WERI-Rb-1 (cell line): ENCODE results near the gene VEGFA.

ENCODE experiments used
- DNase-seq: peaks from one replicate; pipeline ENCODE4 v3.0.0-alpha.2; 2020
- H3K27ac ChIP-seq: fragments of 250-450 bp; sonication (Bioruptor Pico); 2 replicates; pipeline ENCODE4 v1.5.1; 2020; ENCODE audit warnings: mild to moderate bottlenecking, moderate library complexity
- H3K27me3 ChIP-seq: fragments of 250-450 bp; sonication (Bioruptor Pico); 2 replicates; pipeline ENCODE4 v1.5.1; 2021; ENCODE audit warnings: mild to moderate bottlenecking, low read depth, moderate library complexity; ENCODE audit not compliant: insufficient read depth, severe bottlenecking
- H3K36me3 ChIP-seq: fragments of 250-450 bp; sonication (Bioruptor Pico); 2 replicates; pipeline ENCODE4 v1.5.1; 2020; ENCODE audit warnings: mild to moderate bottlenecking, moderate library complexity
- H3K4me3 ChIP-seq: 2 replicates; pipeline ENCODE4 v1.5.1; 2011; ENCODE audit warnings: low read depth, mild to moderate bottlenecking, control low read depth, low read length
- H3K9me3 ChIP-seq: fragments of 250-450 bp; sonication (Bioruptor Pico); 2 replicates; pipeline ENCODE4 v1.5.1; 2021; ENCODE audit warnings: mild to moderate bottlenecking, moderate library complexity; ENCODE audit not compliant: severe bottlenecking
- TF ChIP-seq, protein P1 (sequence below): IDR thresholded peaks from 2 replicates; pipeline ENCODE4 v1.5.1; 2011; ENCODE audit warnings: low read depth, mild to moderate bottlenecking, control low read depth, inconsistent platforms, low read length

VEGFA gene

DNA sequence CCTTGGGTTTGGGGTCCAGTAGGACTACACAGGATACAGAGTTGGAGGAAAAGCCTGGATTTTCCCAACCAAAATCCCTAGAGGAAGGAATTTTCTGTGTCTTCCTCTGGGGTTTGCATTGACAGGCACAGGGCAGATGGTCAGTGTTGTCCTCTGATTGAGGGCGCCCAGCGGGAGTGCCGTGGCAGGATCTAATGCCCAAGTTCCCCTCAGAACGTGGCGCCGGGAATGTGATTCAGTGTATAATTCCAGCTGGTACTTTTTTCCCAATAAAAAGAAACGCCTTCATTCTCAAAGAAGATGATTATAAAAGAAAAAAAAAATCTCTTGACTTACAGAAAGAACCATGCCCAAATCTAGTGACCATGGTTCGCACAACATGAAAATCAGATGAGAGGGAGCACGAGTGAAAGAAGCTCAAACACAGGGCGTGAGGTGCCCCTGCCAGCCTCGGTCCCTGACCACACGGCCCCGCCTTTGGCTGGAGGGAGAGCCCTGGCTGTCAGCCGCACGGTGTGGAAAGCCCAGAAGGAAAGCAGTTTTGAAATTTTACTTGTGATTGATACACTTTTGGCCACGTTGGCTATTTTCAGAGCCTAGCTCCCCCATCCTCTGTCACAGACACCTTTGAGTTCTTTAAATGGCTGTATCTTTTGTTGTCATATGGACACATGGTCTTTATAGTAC is 31.6 kb downstream of the VEGFA start:
- Histone ChIP-seq H3K36me3 (no peaks in the 10 kb centered on the region), H3K27ac (no peak overlapping the region), H3K4me3 (no peak overlapping the region), H3K9me3 (no peaks in the 10 kb centered on the region), H3K27me3 (no peaks in the 10 kb centered on the region)
- TF ChIP-seq, protein P1, sequence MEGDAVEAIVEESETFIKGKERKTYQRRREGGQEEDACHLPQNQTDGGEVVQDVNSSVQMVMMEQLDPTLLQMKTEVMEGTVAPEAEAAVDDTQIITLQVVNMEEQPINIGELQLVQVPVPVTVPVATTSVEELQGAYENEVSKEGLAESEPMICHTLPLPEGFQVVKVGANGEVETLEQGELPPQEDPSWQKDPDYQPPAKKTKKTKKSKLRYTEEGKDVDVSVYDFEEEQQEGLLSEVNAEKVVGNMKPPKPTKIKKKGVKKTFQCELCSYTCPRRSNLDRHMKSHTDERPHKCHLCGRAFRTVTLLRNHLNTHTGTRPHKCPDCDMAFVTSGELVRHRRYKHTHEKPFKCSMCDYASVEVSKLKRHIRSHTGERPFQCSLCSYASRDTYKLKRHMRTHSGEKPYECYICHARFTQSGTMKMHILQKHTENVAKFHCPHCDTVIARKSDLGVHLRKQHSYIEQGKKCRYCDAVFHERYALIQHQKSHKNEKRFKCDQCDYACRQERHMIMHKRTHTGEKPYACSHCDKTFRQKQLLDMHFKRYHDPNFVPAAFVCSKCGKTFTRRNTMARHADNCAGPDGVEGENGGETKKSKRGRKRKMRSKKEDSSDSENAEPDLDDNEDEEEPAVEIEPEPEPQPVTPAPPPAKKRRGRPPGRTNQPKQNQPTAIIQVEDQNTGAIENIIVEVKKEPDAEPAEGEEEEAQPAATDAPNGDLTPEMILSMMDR = no peak
- no peak for DNase-seq

DNA sequence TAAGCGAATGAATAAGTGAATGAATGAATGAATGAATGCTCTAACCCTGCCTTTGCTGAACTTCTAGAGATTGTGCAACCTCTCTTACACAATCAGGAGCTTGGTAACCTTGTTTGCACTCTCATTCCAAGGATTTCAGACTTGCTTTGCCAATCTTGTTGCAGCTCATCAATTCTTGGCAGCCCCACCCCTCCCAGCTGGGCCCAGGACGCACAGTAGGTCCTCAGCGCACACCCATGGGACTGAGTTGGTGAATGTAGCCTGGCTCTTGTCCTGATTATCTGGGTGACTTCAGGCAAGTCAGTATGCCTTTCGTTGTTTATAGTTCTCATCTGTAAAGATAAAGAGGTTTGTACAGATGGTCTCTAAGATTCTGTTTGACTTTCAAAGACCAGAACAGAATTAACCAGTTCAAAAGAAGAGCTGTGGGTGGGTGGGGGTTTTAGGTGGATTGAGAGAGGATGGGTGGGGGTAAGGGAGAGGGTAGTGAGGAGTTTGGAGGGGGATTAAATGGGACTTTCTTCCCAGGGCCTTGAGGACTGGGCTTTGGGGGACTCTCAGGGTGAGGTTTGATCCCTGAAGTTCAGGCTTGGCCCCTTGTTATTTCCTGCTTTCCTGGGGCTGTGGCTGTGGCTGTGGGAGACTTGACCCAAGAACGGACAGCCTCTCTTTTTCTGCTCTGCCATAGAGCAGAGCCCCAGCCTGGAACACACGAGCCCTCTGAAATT is 33.2 kb downstream of the VEGFA start:
- Histone ChIP-seq H3K4me3 (no peak overlapping the region), H3K36me3 (no peaks in the 10 kb centered on the region), H3K9me3 (no peaks in the 10 kb centered on the region), H3K27me3 (no peaks in the 10 kb centered on the region), H3K27ac (no peak overlapping the region)
- no peak for DNase-seq
- TF ChIP-seq, protein P1 = no peak

DNA sequence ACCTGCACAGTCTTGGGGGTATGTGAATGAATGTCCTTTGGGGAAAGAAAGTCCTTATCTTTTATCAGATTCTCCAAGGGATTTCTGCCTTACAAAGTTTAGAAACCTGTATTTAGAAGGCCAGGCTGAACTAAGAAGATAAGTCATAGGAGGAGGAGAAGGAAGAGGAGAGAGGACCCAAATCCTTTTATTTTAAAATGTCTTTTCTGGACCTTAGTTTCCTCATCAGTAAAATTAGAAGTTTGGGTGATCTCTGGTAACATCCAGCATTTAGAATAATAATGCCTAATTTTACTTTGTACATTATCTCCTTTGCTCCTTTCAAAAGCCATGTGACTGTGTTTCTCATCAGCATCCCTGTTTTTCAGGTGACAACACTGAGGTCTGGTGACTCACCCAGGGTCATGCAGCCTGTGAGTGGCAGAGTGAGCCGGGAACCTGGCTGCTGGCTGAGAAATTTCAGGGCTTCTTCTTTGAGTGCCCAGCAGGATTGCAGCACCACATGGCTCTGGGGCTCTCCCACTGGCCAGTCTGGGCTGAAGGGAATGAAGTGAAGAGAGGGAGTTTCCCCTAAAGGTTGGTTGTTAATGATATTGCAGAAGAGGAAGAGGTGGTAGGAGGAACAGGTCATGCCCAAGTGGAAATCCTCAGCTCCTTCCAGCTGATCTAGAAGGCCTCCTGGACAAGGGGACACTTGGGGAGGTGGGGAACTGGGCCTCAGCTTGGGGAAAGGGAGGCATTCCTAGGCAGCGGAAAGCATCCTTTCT is 34.0 kb downstream of the VEGFA start:
- TF ChIP-seq, protein P1 = no peak
- Histone ChIP-seq H3K4me3 (no peak overlapping the region), H3K9me3 (no peaks in the 10 kb centered on the region), H3K27ac (no peak overlapping the region), H3K36me3 (no peaks in the 10 kb centered on the region), H3K27me3 (no peaks in the 10 kb centered on the region)
- DNase-seq = no peak

DNA sequence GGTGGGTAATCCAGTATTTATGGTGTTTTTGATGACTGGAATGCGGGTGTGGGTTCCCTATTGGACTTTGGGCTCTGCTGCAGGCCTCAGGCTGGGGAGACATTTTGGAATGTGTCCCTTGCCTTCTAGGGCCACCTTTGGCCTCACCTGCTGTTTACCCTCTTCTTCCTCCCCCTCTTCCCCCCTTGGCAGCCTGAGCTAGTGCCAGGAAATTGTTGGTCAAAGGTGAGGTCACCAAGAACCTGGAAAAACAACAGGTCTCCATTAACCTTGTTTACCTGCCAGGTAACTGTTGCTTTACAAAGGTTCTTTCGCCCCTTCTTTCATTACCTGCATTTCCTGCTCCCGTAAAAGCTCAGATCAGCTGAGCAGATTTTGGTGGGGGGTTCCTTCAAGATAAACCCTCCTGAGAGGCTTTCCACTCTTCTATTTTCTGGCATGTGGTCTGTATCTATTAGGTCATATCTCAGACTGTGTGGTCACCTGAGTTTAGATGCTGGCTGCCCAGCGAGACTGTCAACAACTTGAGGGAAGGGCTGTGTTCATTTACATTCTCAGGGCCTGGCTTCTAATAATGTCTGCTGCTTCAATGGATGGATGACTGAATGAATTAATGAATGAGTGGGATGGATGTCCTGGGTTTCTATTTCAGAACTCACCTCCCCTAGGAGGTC is 34.7 kb downstream of the VEGFA start:
- Histone ChIP-seq H3K27ac (no peak overlapping the region), H3K36me3 (no peaks in the 10 kb centered on the region), H3K27me3 (no peaks in the 10 kb centered on the region), H3K4me3 (no peak overlapping the region), H3K9me3 (no peaks in the 10 kb centered on the region)
- DNase-seq = no peak
- TF ChIP-seq, protein P1 = no peak

DNA sequence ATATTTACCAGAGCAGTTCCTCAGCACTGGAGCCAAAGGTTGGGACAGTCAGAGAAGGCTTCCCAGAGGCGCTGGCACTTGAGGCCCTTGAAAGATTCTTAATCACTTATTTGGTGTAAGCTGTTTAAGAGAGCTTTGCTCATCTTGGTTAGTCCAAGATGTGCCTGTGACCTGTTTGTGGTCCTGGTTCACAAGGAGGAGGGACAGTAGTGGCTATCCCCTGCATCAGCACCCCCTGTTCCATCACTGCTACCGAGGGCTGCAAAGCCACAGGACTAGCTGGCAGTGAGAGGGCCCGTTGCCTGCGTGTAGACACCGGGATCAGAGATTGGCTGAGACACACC is 35.7 kb downstream of the VEGFA start:
- DNase-seq = no peak
- TF ChIP-seq, protein P1 = no peak
- Histone ChIP-seq H3K27me3 (no peaks in the 10 kb centered on the region), H3K27ac (no peak overlapping the region), H3K4me3 (no peak overlapping the region), H3K36me3 (no peaks in the 10 kb centered on the region), H3K9me3 (no peaks in the 10 kb centered on the region)
